GM12878 (cell line): ENCODE data around the gene PATL2. TPM values are rescaled to one million over a fixed set of nuclear protein-coding genes. Genes with fewer than 3 reads are reported as not detected.

Source experiments
- ATF3 ChIP-seq: IDR thresholded peaks from 2 replicates; pipeline ENCODE4 v1.6.1; 2011; ENCODE audit warnings: low read depth, mild to moderate bottlenecking, low read length, moderate library complexity, borderline replicate concordance; ENCODE audit errors: extremely low read depth
- ATF7 ChIP-seq: fragments of 450-650 bp; IDR thresholded peaks from 2 replicates; pipeline ENCODE4 v1.6.1; 2016; ENCODE audit warnings: low read depth, mild to moderate bottlenecking
- FOS ChIP-seq: IDR thresholded peaks from 3 replicates; pipeline ENCODE4 v1.6.1; 2011; ENCODE audit warnings: borderline replicate concordance; ENCODE audit not compliant: insufficient read length; ENCODE audit errors: extremely low read depth
- FOXK2 ChIP-seq: fragments of 450-650 bp; IDR thresholded peaks from 2 replicates; pipeline ENCODE4 v1.6.1; 2017; ENCODE audit warnings: mild to moderate bottlenecking, moderate library complexity
- HCFC1 ChIP-seq: fragments of 150-350 bp; IDR thresholded peaks from 2 replicates; pipeline ENCODE4 v1.6.1; 2014; ENCODE audit warnings: low read length
- IKZF2 ChIP-seq, 2 experiments: fragments of 450-650 bp; IDR thresholded peaks; 2 replicates each; pipeline ENCODE4 v1.6.1; 2017; ENCODE audit warnings: mild to moderate bottlenecking in 2 of 2, moderate library complexity in 2 of 2
- NKRF ChIP-seq: fragments of 450-650 bp; conservative IDR thresholded peaks from 2 replicates; pipeline ENCODE4 v1.6.1; 2017; ENCODE audit warnings: mild to moderate bottlenecking, moderate library complexity
- NR2C1 ChIP-seq: fragments of 450-650 bp; IDR thresholded peaks from 2 replicates; pipeline ENCODE4 v1.6.1; 2017; ENCODE audit warnings: antibody characterized with exemption, mild to moderate bottlenecking, moderate library complexity
- NR2F1 ChIP-seq: fragments of 450-650 bp; conservative IDR thresholded peaks from 2 replicates; pipeline ENCODE4 v1.6.1; 2017; ENCODE audit warnings: mild to moderate bottlenecking
- POU2F2 ChIP-seq: IDR thresholded peaks from 3 replicates; pipeline ENCODE4 v1.6.1; 2011; ENCODE audit warnings: low read depth, mild to moderate bottlenecking, low read length, borderline replicate concordance
- SMAD5 ChIP-seq: IDR thresholded peaks from 2 replicates; pipeline ENCODE4 v1.6.1; 2016; ENCODE audit warnings: antibody characterized with exemption, low read depth
- SPI1 ChIP-seq: IDR thresholded peaks from 2 replicates; pipeline ENCODE4 v1.6.1; 2011; ENCODE audit warnings: low read depth, mild to moderate bottlenecking, low read length, moderate library complexity, borderline replicate concordance; ENCODE audit not compliant: insufficient read depth
- SRF ChIP-seq, 2 experiments: IDR thresholded peaks; 2 replicates each; pipeline ENCODE4 v1.6.1; 2011; ENCODE audit warnings: low read depth in 2 of 2, low read length in 2 of 2, mild to moderate bottlenecking in 1 of 2, moderate library complexity in 1 of 2
- TCF7 ChIP-seq: IDR thresholded peaks from 2 replicates; pipeline ENCODE4 v1.6.1; 2014; ENCODE audit warnings: antibody characterized with exemption, borderline replicate concordance
- ZBTB40 ChIP-seq: fragments of 450-650 bp; IDR thresholded peaks from 2 replicates; pipeline ENCODE4 v1.6.1; 2016; ENCODE audit warnings: mild to moderate bottlenecking, moderate library complexity, borderline replicate concordance
- ZNF687 ChIP-seq: fragments of 450-650 bp; IDR thresholded peaks from 2 replicates; pipeline ENCODE4 v1.6.1; 2017; ENCODE audit warnings: mild to moderate bottlenecking, moderate library complexity
- ZZZ3 ChIP-seq: IDR thresholded peaks from 2 replicates; pipeline ENCODE4 v1.6.1; 2011; ENCODE audit warnings: low read depth; ENCODE audit not compliant: control insufficient read depth, insufficient read length
- polyA plus RNA-seq, 11 experiments: library from polyadenylated mRNA; depleted of rRNA in 4 of 11; unstranded in 6 of 11; stranded (reverse) in 5 of 11; fragments of >200 nt; fragmentation: Nextera tagmentation in 4 of 11; fragmentation: Illumina TruSeq in 1 of 11; extraction: Ambion mirVana in 4 of 11; extraction: Trizol in 1 of 11; gene quantifications; 1 replicate in 1 of 11; 2 replicates in 10 of 11; pipeline versions ENCODE4 v1.2.1 to v1.2.3, GENCODE V29; 2011 to 2016; ENCODE audit warnings: inconsistent platforms in 2 of 11, missing spikeins in 2 of 11, low read depth in 1 of 11
- total RNA-seq, 4 experiments: library from RNA; depleted of rRNA in 3 of 4; stranded (reverse); fragments of >200 nt in 3 of 4; fragmentation: Illumina TruSeq in 1 of 4; extraction: Trizol in 1 of 4; gene quantifications; 2 replicates each; pipeline versions ENCODE4 v1.2.1 to v1.2.3, GENCODE V29; 2013 to 2021
- TF ChIP-seq, protein P1 (sequence below): fragments of 450-650 bp; IDR thresholded peaks from 2 replicates; pipeline ENCODE4 v1.6.1; 2016; ENCODE audit warnings: mild to moderate bottlenecking

The PATL2 gene
- total and polyA plus RNA-seq, 10 of the 15 experiments (the other 5 are each of a cell fraction or from before 2014, with no cell fraction given): 4.2 to 16.2 (median 12.1) TPM

- no peak for TF ChIP-seq ZNF687
- TF ChIP-seq NR2F1: 0 out of 2 replicates have a peak, but pooled peaks have one; percentile 38
- no peak; the same call in none of the 2 replicates for TF ChIP-seq NKRF
- TF ChIP-seq HCFC1: no peak
- TF ChIP-seq ZZZ3: no peak
- peak; percentile 78; the same call in 2 of the 3 replicates for TF ChIP-seq POU2F2
- TF ChIP-seq SRF (IDR thresholded peaks at IDR 0.05; ENCODE audit: low read depth in 2 of 2, low read length in 2 of 2): no peak
- TF ChIP-seq, protein P1, sequence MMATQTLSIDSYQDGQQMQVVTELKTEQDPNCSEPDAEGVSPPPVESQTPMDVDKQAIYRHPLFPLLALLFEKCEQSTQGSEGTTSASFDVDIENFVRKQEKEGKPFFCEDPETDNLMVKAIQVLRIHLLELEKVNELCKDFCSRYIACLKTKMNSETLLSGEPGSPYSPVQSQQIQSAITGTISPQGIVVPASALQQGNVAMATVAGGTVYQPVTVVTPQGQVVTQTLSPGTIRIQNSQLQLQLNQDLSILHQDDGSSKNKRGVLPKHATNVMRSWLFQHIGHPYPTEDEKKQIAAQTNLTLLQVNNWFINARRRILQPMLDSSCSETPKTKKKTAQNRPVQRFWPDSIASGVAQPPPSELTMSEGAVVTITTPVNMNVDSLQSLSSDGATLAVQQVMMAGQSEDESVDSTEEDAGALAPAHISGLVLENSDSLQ: no peak
- TF ChIP-seq SPI1: no peak
- no peak for TF ChIP-seq IKZF2 (IDR thresholded peaks at IDR 0.05)
- no peak for TF ChIP-seq ATF3
- no peak for TF ChIP-seq FOXK2
- no peak for TF ChIP-seq SMAD5
- TF ChIP-seq NR2C1: no peak
- TF ChIP-seq ATF7: no peak
- no peak for TF ChIP-seq TCF7
- TF ChIP-seq FOS: no peak
- TF ChIP-seq ZBTB40: no peak
Measured at GRCh38 chr15:44711743-44712345, 721 bp upstream of the PATL2 start (continued).
